HCT116 (cell line): ENCODE data around the gene HTR7. TPM values are rescaled to one million over a fixed set of nuclear protein-coding genes. Genes with fewer than 3 reads are reported as not detected.
A peak's percentile ranks its signal among the peaks of the same experiment; 100 is the strongest.

Experiments
- ATAC-seq: fragments of 200-7000 bp; cut with Tn5 transposase; 2 replicates; pipeline ENCODE4 v1.9.1; 2020; ENCODE audit warnings: mild to moderate bottlenecking, moderate library complexity
- BruUV-seq: library from RNA; stranded (reverse); fragments of 400-500 nt; replicated peaks from 2 replicates; lab custom pipeline; 2021; lab: Mats Ljungman, UMichigan
- CTCF ChIA-PET: fragments of 300-600 bp; sonication (Branson Sonifier 250); formaldehyde crosslinking; loops from one replicate; lab custom pipeline; 2021; ENCODE audit warnings: antibody characterized with exemption; lab: Charles Lee
- POLR2A ChIA-PET: fragments of 300-600, 350-600 bp; sonication (Branson Sonifier 250); formaldehyde crosslinking; loops from one replicate; lab custom pipeline; 2021; ENCODE audit warnings: antibody characterized with exemption; lab: Charles Lee
- RAD21 ChIA-PET, 2 experiments: fragments of 300-600 bp; sonication (Branson Sonifier 250); formaldehyde crosslinking; loops; one replicate each; lab custom pipeline; 2023; ENCODE audit warnings: low total read pairs in 2 of 2; ENCODE audit not compliant: uncharacterized antibody in 2 of 2, unreplicated experiment in 2 of 2, low non-redundant PET in 1 of 2; lab: Charles Lee
- DNase-seq: peaks from one replicate; pipeline ENCODE4 v3.0.0-alpha.2; 2010; ENCODE audit warnings: low read depth, low spot score
- H2AFZ ChIP-seq: fragments of 200-600 bp; shearing (Covaris generic), sonication (generic); 2 replicates; pipeline ENCODE4 v1.6.1; 2017; ENCODE audit warnings: low read depth, mixed run types, mixed read lengths, antibody characterized with exemption, low read length; ENCODE audit not compliant: poor library complexity, severe bottlenecking
- H3K27ac ChIP-seq: 2 replicates; pipeline ENCODE4 v1.5.1; 2012; ENCODE audit warnings: low read depth, low read length
- H3K27me3 ChIP-seq: fragments of 200-600 bp; sonication (generic); 2 replicates; pipeline ENCODE4 v1.6.1; 2016; ENCODE audit warnings: mixed run types, low read length, mixed read lengths; ENCODE audit not compliant: insufficient read depth
- H3K36me3 ChIP-seq, 2 experiments: fragments of 200-500 bp in 1 of 2; fragments of 200-600 bp in 1 of 2; sonication (Bioruptor generic) in 1 of 2; sonication (generic) in 1 of 2; 2 replicates each; pipeline versions ENCODE4 v1.5.1 to v1.6.1; 2014 to 2016; ENCODE audit warnings: low read length in 2 of 2, inconsistent platforms in 1 of 2, mixed read lengths in 1 of 2, mixed run types in 1 of 2; ENCODE audit not compliant: insufficient read depth in 2 of 2, control insufficient read depth in 1 of 2
- H3K4me1 ChIP-seq, 2 experiments: fragments of 200-600 bp in 1 of 2; sonication (generic) in 1 of 2; 2 replicates each; pipeline versions ENCODE4 v1.5.1 to v1.6.1; 2012 to 2017; ENCODE audit warnings: low read length in 2 of 2, inconsistent platforms in 1 of 2, mild to moderate bottlenecking in 1 of 2, mixed read lengths in 1 of 2, mixed run types in 1 of 2, moderate library complexity in 1 of 2; ENCODE audit not compliant: insufficient read depth in 2 of 2, control insufficient read depth in 1 of 2
- H3K4me2 ChIP-seq: fragments of 200-600 bp; sonication (generic); 2 replicates; pipeline ENCODE4 v1.6.1; 2017; ENCODE audit warnings: mixed run types, low read length, mixed read lengths
- H3K4me3 ChIP-seq, 2 experiments: fragments of 200-600 bp in 1 of 2; sonication (generic) in 1 of 2; replicated peaks in 1 of 2; 2 replicates each; pipeline ENCODE4 v1.5.1; 2011 to 2016; ENCODE audit warnings: low read length in 2 of 2, control low read depth in 1 of 2, low read depth in 1 of 2, mild to moderate bottlenecking in 1 of 2, mixed read lengths in 1 of 2, mixed run types in 1 of 2
- H3K79me2 ChIP-seq: fragments of 200-600 bp; sonication (generic); 2 replicates; pipeline ENCODE4 v1.6.1; 2017; ENCODE audit warnings: mild to moderate bottlenecking, mixed run types, low read length, moderate library complexity, mixed read lengths; ENCODE audit not compliant: insufficient read depth
- H3K9ac ChIP-seq: fragments of 200-600 bp; sonication (generic); 2 replicates; pipeline ENCODE4 v1.6.1; 2016; ENCODE audit warnings: low read length, mixed read lengths
- H3K9me2 ChIP-seq: fragments of 200-600 bp; sonication (generic), shearing (Covaris generic); 2 replicates; pipeline ENCODE4 v1.6.1; 2017; ENCODE audit warnings: mixed run types, mild to moderate bottlenecking, moderate library complexity; ENCODE audit not compliant: insufficient read depth
- H3K9me3 ChIP-seq, 2 experiments: fragments of 200-500 bp in 1 of 2; fragments of 200-600 bp in 1 of 2; sonication (Bioruptor generic) in 1 of 2; sonication (generic) in 1 of 2; 2 replicates each; pipeline ENCODE4 v1.6.1; 2014 to 2017; ENCODE audit warnings: low read length in 2 of 2, mixed read lengths in 2 of 2, inconsistent platforms in 1 of 2, low read depth in 1 of 2, mild to moderate bottlenecking in 1 of 2, mixed run types in 1 of 2, moderate library complexity in 1 of 2; ENCODE audit not compliant: control insufficient read depth in 1 of 2, insufficient read depth in 1 of 2
- H4K20me1 ChIP-seq: fragments of 200-600 bp; sonication (generic), shearing (Covaris generic); 2 replicates; pipeline ENCODE4 v1.6.1; 2017; ENCODE audit warnings: mixed run types, mild to moderate bottlenecking, moderate library complexity; ENCODE audit not compliant: insufficient read depth
- ATF3 ChIP-seq: IDR thresholded peaks from 2 replicates; pipeline ENCODE4 v1.6.1; 2012
- CBX3 ChIP-seq: IDR thresholded peaks from 2 replicates; pipeline ENCODE4 v1.6.1; 2012; ENCODE audit warnings: low read depth
- CEBPB ChIP-seq: IDR thresholded peaks from 2 replicates; pipeline ENCODE4 v1.6.1; 2012; ENCODE audit warnings: low read depth
- EZH2 ChIP-seq: fragments of 200-600 bp; sonication (generic); IDR thresholded peaks from 2 replicates; pipeline ENCODE4 v1.6.1; 2017; ENCODE audit warnings: antibody characterized with exemption, mixed run types
- EZH2phosphoT487 ChIP-seq: fragments of 200-600 bp; IDR thresholded peaks from 2 replicates; pipeline ENCODE4 v1.6.1; 2018; ENCODE audit warnings: antibody characterized with exemption, borderline replicate concordance
- FOSL1 ChIP-seq: IDR thresholded peaks from 2 replicates; pipeline ENCODE4 v1.6.1; 2012; ENCODE audit warnings: low read depth
- JUND ChIP-seq: IDR thresholded peaks from 2 replicates; pipeline ENCODE4 v1.6.1; 2012
- MAX ChIP-seq: IDR thresholded peaks from 2 replicates; pipeline ENCODE4 v1.6.1; 2012
- POLR2AphosphoS5 ChIP-seq: IDR thresholded peaks from 2 replicates; pipeline ENCODE4 v1.6.1; 2011; ENCODE audit warnings: mild to moderate bottlenecking, low read depth, low read length, moderate library complexity
- RAD21 ChIP-seq: IDR thresholded peaks from 2 replicates; pipeline ENCODE4 v1.6.1; 2012; ENCODE audit warnings: low read depth, mild to moderate bottlenecking
- SIN3A ChIP-seq: IDR thresholded peaks from 2 replicates; pipeline ENCODE4 v1.6.1; 2012; ENCODE audit warnings: low read depth
- SP1 ChIP-seq: IDR thresholded peaks from 2 replicates; pipeline ENCODE4 v1.6.1; 2012; ENCODE audit warnings: low read depth
- SRF ChIP-seq: IDR thresholded peaks from 2 replicates; pipeline ENCODE4 v1.6.1; 2012; ENCODE audit warnings: low read depth
- TCF7L2 ChIP-seq: IDR thresholded peaks from 2 replicates; pipeline ENCODE4 v1.7.0; 2011; ENCODE audit warnings: borderline replicate concordance, inconsistent platforms; ENCODE audit not compliant: insufficient read depth, insufficient read length; ENCODE audit errors: extremely low read depth
- YY1 ChIP-seq: IDR thresholded peaks from 2 replicates; pipeline ENCODE4 v1.6.1; 2011; ENCODE audit warnings: low read length, low read depth, moderate library complexity, mild to moderate bottlenecking; ENCODE audit not compliant: insufficient replicate concordance; ENCODE audit errors: extremely low read depth
- ZNF274 ChIP-seq: fragments of 200-500 bp; sonication (Bioruptor generic); IDR thresholded peaks from 2 replicates; pipeline ENCODE4 v1.6.1; 2014; ENCODE audit warnings: mild to moderate bottlenecking, low read depth, low read length, inconsistent platforms
- intact Hi-C: fragments of 100-400 bp; cut with micrococcal nuclease; formaldehyde crosslinking; loops from 2 replicates; pipeline ENCODE4 v1.10.0; 2022
- total RNA-seq: library from RNA; stranded (reverse); gene quantifications from one replicate; pipeline ENCODE4 v1.2.1, GENCODE V29; 2021; ENCODE audit not compliant: unreplicated experiment
- TF ChIP-seq, protein P1 (sequence below), 3 experiments: fragments of 200-600 bp in 1 of 3; sonication (generic) in 1 of 3; IDR thresholded peaks in 2 of 3; conservative IDR thresholded peaks in 1 of 3; 2 replicates each; pipeline ENCODE4 v1.5.1; 2012 to 2017; ENCODE audit warnings: low read depth in 2 of 3, low read length in 2 of 3, antibody characterized with exemption in 1 of 3, borderline replicate concordance in 1 of 3, control low read depth in 1 of 3, mild to moderate bottlenecking in 1 of 3, mixed read lengths in 1 of 3, mixed run types in 1 of 3, moderate library complexity in 1 of 3; ENCODE audit not compliant: insufficient read depth in 1 of 3
- TF ChIP-seq, protein P2 (sequence below): IDR thresholded peaks from 2 replicates; pipeline ENCODE4 v1.6.1; 2011; ENCODE audit warnings: mild to moderate bottlenecking, low read length, moderate library complexity; ENCODE audit not compliant: insufficient replicate concordance; ENCODE audit errors: extremely low read depth

The HTR7 gene
- total RNA-seq, 1 experiment from 2014 or later: 32.2 TPM

DNA sequence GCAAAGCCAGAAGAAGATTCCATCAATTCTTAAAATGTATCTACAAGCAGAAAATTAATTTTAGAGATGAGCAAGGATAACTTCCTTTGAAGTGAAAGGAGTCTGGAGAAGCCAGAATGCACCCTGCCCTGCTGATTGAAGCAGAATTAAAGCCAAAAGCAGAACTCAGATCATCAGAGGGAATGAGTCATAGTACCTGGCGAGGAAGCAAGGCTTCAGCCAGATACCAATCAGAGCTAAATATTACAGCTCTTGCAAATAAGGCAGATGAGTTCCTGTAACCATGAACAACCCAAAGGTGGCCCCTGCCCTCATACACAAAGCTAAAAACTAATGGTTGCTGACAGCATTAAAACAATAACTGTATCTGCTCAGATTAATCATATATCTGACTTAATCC, 10.4 kb downstream of the HTR7 start:
- Histone ChIP-seq H3K4me1 (peaks cover 29 to 34% of the 10 kb centered on the region in 2 experiments), H3K27me3 (no peaks in the 10 kb centered on the region), H3K4me2 (peak overlapping the region; percentile 66), H4K20me1 (no peaks in the 10 kb centered on the region), H3K9me3 (peaks cover 5 to 13% of the 10 kb centered on the region in 2 experiments; a peak in 1 of 4 replicates), H3K4me3 (peak overlapping the region; percentile 32 to 46), H3K79me2 (peaks cover 90% of the 10 kb centered on the region), H3K9ac (peak overlapping the region; percentile 34), H3K36me3 (no peaks in the 10 kb centered on the region), H3K9me2 (no peaks in the 10 kb centered on the region), H3K27ac (peak overlapping the region; percentile 80), H2AFZ (no peak overlapping the region)
- ChIA-PET RAD21 (interaction anchor here in 1 of 2 experiments (1.6 kb wide), 1 partner anchor 97 kb away, joined by 3 read pairs; no protein-coding TSS in a partner anchor), POLR2A (interaction anchor here (0.9 kb wide), 1 partner anchor 13 kb away, joined by 3 read pairs; no protein-coding TSS in a partner anchor), CTCF (interaction anchor here (0.6 to 1.2 kb wide), 2 partner anchors 9 to 33 kb away, joined by 3 read pairs; no protein-coding TSS in a partner anchor)
- DNase-seq: peak; percentile 71
- peak; percentile 96 for ATAC-seq
- BruUV-seq: no TSS peak
- intact Hi-C loops: no loop called here
- TF ChIP-seq CBX3 (peak; percentile 74), POLR2AphosphoS5 (0 out of 2 replicates have a peak, but pooled peaks have one; percentile 25), ZNF274 (no peak), TCF7L2 (peak; percentile 40), SRF (peak; percentile 61; the same call in 1 of the 2 replicates), RAD21 (no peak), EZH2 (no peak), CEBPB (peak; percentile 34; the same call in 1 of the 2 replicates), JUND (peak; percentile 84), FOSL1 (peak; percentile 80), SP1 (peak; percentile 56; the same call in 1 of the 2 replicates), YY1 (no peak), MAX (no peak), SIN3A (0 out of 2 replicates have a peak, but pooled peaks have one; percentile 44), ATF3 (no peak), EZH2phosphoT487 (no peak)
- TF ChIP-seq, protein P1, sequence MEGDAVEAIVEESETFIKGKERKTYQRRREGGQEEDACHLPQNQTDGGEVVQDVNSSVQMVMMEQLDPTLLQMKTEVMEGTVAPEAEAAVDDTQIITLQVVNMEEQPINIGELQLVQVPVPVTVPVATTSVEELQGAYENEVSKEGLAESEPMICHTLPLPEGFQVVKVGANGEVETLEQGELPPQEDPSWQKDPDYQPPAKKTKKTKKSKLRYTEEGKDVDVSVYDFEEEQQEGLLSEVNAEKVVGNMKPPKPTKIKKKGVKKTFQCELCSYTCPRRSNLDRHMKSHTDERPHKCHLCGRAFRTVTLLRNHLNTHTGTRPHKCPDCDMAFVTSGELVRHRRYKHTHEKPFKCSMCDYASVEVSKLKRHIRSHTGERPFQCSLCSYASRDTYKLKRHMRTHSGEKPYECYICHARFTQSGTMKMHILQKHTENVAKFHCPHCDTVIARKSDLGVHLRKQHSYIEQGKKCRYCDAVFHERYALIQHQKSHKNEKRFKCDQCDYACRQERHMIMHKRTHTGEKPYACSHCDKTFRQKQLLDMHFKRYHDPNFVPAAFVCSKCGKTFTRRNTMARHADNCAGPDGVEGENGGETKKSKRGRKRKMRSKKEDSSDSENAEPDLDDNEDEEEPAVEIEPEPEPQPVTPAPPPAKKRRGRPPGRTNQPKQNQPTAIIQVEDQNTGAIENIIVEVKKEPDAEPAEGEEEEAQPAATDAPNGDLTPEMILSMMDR (IDR thresholded peaks at IDR 0.05 in 2 of 3, conservative IDR thresholded peaks at IDR 0.05 in 1 of 3; ENCODE audit: borderline replicate concordance in 1 of 3, insufficient read depth in 1 of 3, low read depth in 2 of 3, low read length in 2 of 3): no peak
- TF ChIP-seq, protein P2, sequence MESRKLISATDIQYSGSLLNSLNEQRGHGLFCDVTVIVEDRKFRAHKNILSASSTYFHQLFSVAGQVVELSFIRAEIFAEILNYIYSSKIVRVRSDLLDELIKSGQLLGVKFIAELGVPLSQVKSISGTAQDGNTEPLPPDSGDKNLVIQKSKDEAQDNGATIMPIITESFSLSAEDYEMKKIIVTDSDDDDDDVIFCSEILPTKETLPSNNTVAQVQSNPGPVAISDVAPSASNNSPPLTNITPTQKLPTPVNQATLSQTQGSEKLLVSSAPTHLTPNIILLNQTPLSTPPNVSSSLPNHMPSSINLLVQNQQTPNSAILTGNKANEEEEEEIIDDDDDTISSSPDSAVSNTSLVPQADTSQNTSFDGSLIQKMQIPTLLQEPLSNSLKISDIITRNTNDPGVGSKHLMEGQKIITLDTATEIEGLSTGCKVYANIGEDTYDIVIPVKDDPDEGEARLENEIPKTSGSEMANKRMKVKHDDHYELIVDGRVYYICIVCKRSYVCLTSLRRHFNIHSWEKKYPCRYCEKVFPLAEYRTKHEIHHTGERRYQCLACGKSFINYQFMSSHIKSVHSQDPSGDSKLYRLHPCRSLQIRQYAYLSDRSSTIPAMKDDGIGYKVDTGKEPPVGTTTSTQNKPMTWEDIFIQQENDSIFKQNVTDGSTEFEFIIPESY: no peak
